ENCODE results near the gene LRRFIP1.

- no peak for TF ChIP-seq CTCF (IDR thresholded peaks at IDR 0.05; ENCODE audit: insufficient read depth, low read length)
- TF ChIP-seq REST (IDR thresholded peaks at IDR 0.05; ENCODE audit: insufficient replicate concordance, low read depth): no peak
These were observed 65.4 kb downstream of the LRRFIP1 start for GRCh38 chr2:237692601-237693290.
